H9 (cell line): ENCODE data around the gene MRPS23. TPM values are rescaled to one million over a fixed set of nuclear protein-coding genes. Genes with fewer than 3 reads are reported as not detected.

Source experiments
- DNase-seq: peaks from one replicate; pipeline ENCODE4 v3.0.0-alpha.2; 2017
- H2AFZ ChIP-seq: one replicate; pipeline ENCODE4 v1.6.1; 2013; ENCODE audit warnings: mild to moderate bottlenecking, low read length, control low read depth, moderate library complexity
- H2AK5ac ChIP-seq: 2 replicates; pipeline ENCODE4 v1.6.1; 2013; ENCODE audit warnings: low read length, control low read depth, mixed read lengths; ENCODE audit not compliant: insufficient read length
- H2BK120ac ChIP-seq: one replicate; pipeline ENCODE4 v1.6.1; 2013; ENCODE audit warnings: low read depth, mild to moderate bottlenecking, low read length, control low read depth, inconsistent platforms; ENCODE audit not compliant: poor library complexity, severe bottlenecking
- H2BK12ac ChIP-seq: 2 replicates; pipeline ENCODE4 v1.6.1; 2013; ENCODE audit warnings: low read length, control low read depth, mixed read lengths, low read depth; ENCODE audit not compliant: insufficient read length
- H2BK15ac ChIP-seq: 2 replicates; pipeline ENCODE4 v1.6.1; 2013; ENCODE audit warnings: low read depth, low read length, control low read depth
- H2BK20ac ChIP-seq: one replicate; pipeline ENCODE4 v1.6.1; 2013; ENCODE audit warnings: low read depth, mild to moderate bottlenecking, low read length, control low read depth, inconsistent platforms; ENCODE audit not compliant: poor library complexity, severe bottlenecking
- H2BK5ac ChIP-seq: 2 replicates; pipeline ENCODE4 v1.6.1; 2013; ENCODE audit warnings: low read length, control low read depth, mixed read lengths; ENCODE audit not compliant: insufficient read length
- H3K14ac ChIP-seq: 2 replicates; pipeline ENCODE4 v1.6.1; 2013; ENCODE audit warnings: low read length, control low read depth; ENCODE audit not compliant: insufficient read depth
- H3K18ac ChIP-seq: 2 replicates; pipeline ENCODE4 v1.6.1; 2013; ENCODE audit warnings: low read depth, mild to moderate bottlenecking, mixed read lengths, low read length, control low read depth; ENCODE audit not compliant: insufficient read length
- H3K23ac ChIP-seq: 2 replicates; pipeline ENCODE4 v1.6.1; 2013; ENCODE audit warnings: low read length, control low read depth, mixed read lengths, low read depth; ENCODE audit not compliant: insufficient read length
- H3K23me2 ChIP-seq: 2 replicates; pipeline ENCODE4 v1.6.1; 2013; ENCODE audit warnings: low read depth, mild to moderate bottlenecking, mixed read lengths, low read length, control low read depth; ENCODE audit not compliant: insufficient read length, poor library complexity, severe bottlenecking
- H3K27ac ChIP-seq: 2 replicates; pipeline ENCODE4 v1.5.1; 2013; ENCODE audit warnings: low read length, control low read depth, mixed read lengths, low read depth; ENCODE audit not compliant: insufficient read length
- H3K27me3 ChIP-seq: 2 replicates; pipeline ENCODE4 v1.6.1; 2013; ENCODE audit warnings: low read length, control low read depth, inconsistent platforms; ENCODE audit not compliant: insufficient read depth
- H3K4ac ChIP-seq: 2 replicates; pipeline ENCODE4 v1.6.1; 2013; ENCODE audit warnings: low read depth, mild to moderate bottlenecking, control low read depth, inconsistent platforms, low read length, moderate library complexity
- H3K4me1 ChIP-seq: 2 replicates; pipeline ENCODE4 v1.6.1; 2013; ENCODE audit warnings: low read length, control low read depth, inconsistent platforms; ENCODE audit not compliant: insufficient read depth
- H3K4me2 ChIP-seq: 2 replicates; pipeline ENCODE4 v1.6.1; 2013; ENCODE audit warnings: low read length, control low read depth, mixed read lengths; ENCODE audit not compliant: insufficient read length, insufficient read depth
- H3K56ac ChIP-seq: 2 replicates; pipeline ENCODE4 v1.6.1; 2013; ENCODE audit warnings: low read depth, mild to moderate bottlenecking, mixed read lengths, low read length, control low read depth; ENCODE audit not compliant: insufficient read length
- H3K79me1 ChIP-seq: 2 replicates; pipeline ENCODE4 v1.6.1; 2013; ENCODE audit warnings: low read depth, mild to moderate bottlenecking, moderate library complexity, low read length, control low read depth, inconsistent platforms; ENCODE audit not compliant: insufficient read depth, poor library complexity, severe bottlenecking
- H3K79me2 ChIP-seq: 2 replicates; pipeline ENCODE4 v1.6.1; 2013; ENCODE audit warnings: low read length, control low read depth, inconsistent platforms; ENCODE audit not compliant: insufficient read depth
- H3K9ac ChIP-seq: 2 replicates; pipeline ENCODE4 v1.6.1; 2013; ENCODE audit warnings: low read length, control low read depth, mixed read lengths; ENCODE audit not compliant: insufficient read length; ENCODE audit errors: extremely low read depth
- H3K9me3 ChIP-seq: one replicate; pipeline ENCODE4 v1.6.1; 2013; ENCODE audit warnings: low read depth, low read length, inconsistent platforms; ENCODE audit not compliant: control insufficient read depth
- H3T11ph ChIP-seq: one replicate; pipeline ENCODE4 v1.6.1; 2013; ENCODE audit warnings: mild to moderate bottlenecking, low read length, control low read depth, inconsistent platforms
- H4K20me1 ChIP-seq: one replicate; pipeline ENCODE4 v1.6.1; 2013; ENCODE audit not compliant: control insufficient read depth, insufficient read length, insufficient read depth
- H4K5ac ChIP-seq: 2 replicates; pipeline ENCODE4 v1.6.1; 2013; ENCODE audit warnings: low read depth, mild to moderate bottlenecking, mixed read lengths, low read length, control low read depth; ENCODE audit not compliant: insufficient read length
- H4K8ac ChIP-seq: replicated peaks from 2 replicates; pipeline ENCODE4 v1.6.1; 2013; ENCODE audit warnings: low read length, control low read depth, mixed read lengths, low read depth; ENCODE audit not compliant: insufficient read length
- H4K91ac ChIP-seq: 2 replicates; pipeline ENCODE4 v1.6.1; 2013; ENCODE audit warnings: low read depth, mild to moderate bottlenecking, moderate library complexity, mixed read lengths, low read length, control low read depth; ENCODE audit not compliant: insufficient read length
- H3K27ac Mint-ChIP-seq, 3 experiments: 2 replicates in 2 of 3; 3 replicates in 1 of 3; pipeline ENCODE4 v1.8.0; 2020 to 2021; ENCODE audit warnings: mixed read lengths in 3 of 3, mild to moderate bottlenecking in 1 of 3, moderate library complexity in 1 of 3
- H3K27me3 Mint-ChIP-seq: 2 replicates; pipeline ENCODE4 v1.8.0; 2021; ENCODE audit warnings: low read depth, mild to moderate bottlenecking, moderate library complexity, mixed read lengths
- H3K36me3 Mint-ChIP-seq, 3 experiments: 2 replicates in 2 of 3; 3 replicates in 1 of 3; pipeline ENCODE4 v1.8.0; 2020 to 2021; ENCODE audit warnings: low read depth in 3 of 3, mixed read lengths in 3 of 3; ENCODE audit not compliant: insufficient read depth in 1 of 3
- H3K4me1 Mint-ChIP-seq, 2 experiments: 2 replicates each; pipeline ENCODE4 v1.8.0; 2020; ENCODE audit warnings: mixed read lengths in 2 of 2
- H3K4me3 Mint-ChIP-seq, 2 experiments: 2 replicates in 1 of 2; 3 replicates in 1 of 2; pipeline ENCODE4 v1.8.0; 2020 to 2021; ENCODE audit warnings: mild to moderate bottlenecking in 2 of 2, mixed read lengths in 2 of 2, moderate library complexity in 1 of 2
- H3K9me3 Mint-ChIP-seq, 2 experiments: 2 replicates in 1 of 2; 3 replicates in 1 of 2; pipeline ENCODE4 v1.8.0; 2020; ENCODE audit warnings: mild to moderate bottlenecking in 2 of 2, mixed read lengths in 2 of 2, moderate library complexity in 1 of 2
- CTCF ChIP-seq: fragments of 200-600 bp; sonication (generic); conservative IDR thresholded peaks from 3 replicates; pipeline ENCODE4 v1.8.0; 2021; ENCODE audit warnings: antibody characterized with exemption, mild to moderate bottlenecking
- WGBS: extraction: QIAGEN DNeasy Blood & Tissue Kit; methylation state at CpG from one replicate; pipeline ENCODE4 v1.1.7; 2013; ENCODE audit warnings: missing lambda C conversion rate, low lambda C conversion rate, mixed read lengths; ENCODE audit not compliant: insufficient read length; ENCODE audit errors: extremely low coverage; 5-methylcytosine and 5-hydroxymethylcytosine counted together
- total RNA-seq: library from RNA; stranded (reverse); gene quantifications from 2 replicates; pipeline ENCODE4 v1.2.1, GENCODE V29; 2021

Gene MRPS23
- total RNA-seq, 1 experiment from 2014 or later, result 62.0 TPM

GRCh38 chr17:57874058-57874419 lies 24.2 kb upstream of the MRPS23 start:
- Histone ChIP-seq H3K27ac (no peak overlapping the region), H2BK120ac (no peak overlapping the region), H2BK15ac (no peak overlapping the region), H4K91ac (peak overlapping the region; percentile 28), H3K79me2 (no peaks in the 10 kb centered on the region), H3K18ac (peak overlapping the region; percentile 74), H3T11ph (no peak overlapping the region), H3K14ac (peak overlapping the region; percentile 79), H3K9ac (no peak overlapping the region), H3K9me3 (no peaks in the 10 kb centered on the region), H4K8ac (no peak overlapping the region), H3K23ac (no peak overlapping the region), H3K27me3 (no peaks in the 10 kb centered on the region; the same call in 1 of the 2 replicates), H3K4me2 (no peak overlapping the region), H2AFZ (no peak overlapping the region), H2BK20ac (no peak overlapping the region), H2BK12ac (peak overlapping the region; percentile 16), H3K56ac (no peak overlapping the region), H3K4me1 (peaks cover 26% of the 10 kb centered on the region), H3K79me1 (no peaks in the 10 kb centered on the region), H2BK5ac (no peak overlapping the region), H4K5ac (no peak overlapping the region), H3K4ac (peak overlapping the region; percentile 1), H3K23me2 (peaks cover 3% of the 10 kb centered on the region), H4K20me1 (peaks cover 4% of the 10 kb centered on the region), H2AK5ac (peak overlapping the region; percentile 7)
- no CpG with 5 or more reads among the region's 7 CpGs for WGBS
- DNase-seq, result peak; percentile 30
- Mint-ChIP-seq H3K27me3 (peaks cover 70% of the 10 kb centered on the region), H3K27ac (peak overlapping the region in 2 of 3 experiments; percentile 70 to 85; a peak in 5 of 7 replicates), H3K36me3 (peaks cover 2 to 13% (median 9%) of the 10 kb centered on the region in 3 experiments; a peak in 2 of 7 replicates), H3K4me1 (peaks cover 54 to 58% of the 10 kb centered on the region in 2 experiments), H3K9me3 (no peaks in the 10 kb centered on the region), H3K4me3 (peak overlapping the region; percentile 25 to 57; a peak in 3 of 5 replicates)
- TF ChIP-seq CTCF, result no peak
